Measurements from ENCODE around the gene CRY2. TPM values are rescaled to one million over a fixed set of nuclear protein-coding genes. Genes with fewer than 3 reads are reported as not detected.

The CRY2 gene
- total and polyA plus RNA-seq, 2 of the 13 experiments (the other 11 are each of a cell fraction or from before 2014, with no cell fraction given) = 10.1 to 12.2 TPM

DNA sequence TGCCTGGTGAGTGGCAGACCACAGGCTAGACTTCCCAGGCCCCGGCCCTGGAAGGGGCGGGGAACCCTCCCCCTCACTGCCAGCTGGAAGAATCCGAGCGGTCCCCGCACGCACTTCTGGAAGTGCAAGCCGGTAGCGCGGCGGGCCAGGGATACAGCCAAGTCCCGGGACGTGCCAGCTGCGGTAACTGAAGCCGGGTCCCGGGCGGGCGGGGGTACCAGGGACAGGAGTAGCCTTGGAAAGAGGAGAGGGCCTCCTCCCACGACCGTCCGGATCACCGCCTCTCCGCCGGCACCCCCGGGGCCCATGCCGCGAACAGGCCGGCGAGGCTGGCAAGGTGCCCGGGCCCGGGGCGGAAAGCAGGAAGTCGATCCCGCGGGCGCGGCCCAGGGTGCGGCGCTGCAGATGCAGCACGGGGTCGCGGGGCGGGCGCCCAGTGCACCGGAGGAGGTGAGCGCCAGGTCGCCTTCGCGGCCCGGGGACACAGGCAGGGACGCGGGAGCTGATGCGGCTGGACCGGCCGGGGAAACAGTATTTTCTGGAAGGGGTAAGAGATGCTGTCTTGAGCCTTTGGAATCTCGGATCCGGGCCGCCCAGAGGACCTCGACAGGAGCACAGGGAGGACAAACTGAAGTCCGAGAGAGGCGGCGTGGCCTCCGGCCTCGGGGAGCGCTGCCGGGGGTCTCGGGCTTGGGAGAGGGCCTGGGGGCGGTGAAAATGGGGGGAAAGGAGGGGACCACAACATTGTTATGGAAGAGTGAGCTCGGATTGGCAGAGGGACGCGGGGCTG is 43.1 kb upstream of the CRY2 start (continued):
- TF ChIP-seq, protein P1, sequence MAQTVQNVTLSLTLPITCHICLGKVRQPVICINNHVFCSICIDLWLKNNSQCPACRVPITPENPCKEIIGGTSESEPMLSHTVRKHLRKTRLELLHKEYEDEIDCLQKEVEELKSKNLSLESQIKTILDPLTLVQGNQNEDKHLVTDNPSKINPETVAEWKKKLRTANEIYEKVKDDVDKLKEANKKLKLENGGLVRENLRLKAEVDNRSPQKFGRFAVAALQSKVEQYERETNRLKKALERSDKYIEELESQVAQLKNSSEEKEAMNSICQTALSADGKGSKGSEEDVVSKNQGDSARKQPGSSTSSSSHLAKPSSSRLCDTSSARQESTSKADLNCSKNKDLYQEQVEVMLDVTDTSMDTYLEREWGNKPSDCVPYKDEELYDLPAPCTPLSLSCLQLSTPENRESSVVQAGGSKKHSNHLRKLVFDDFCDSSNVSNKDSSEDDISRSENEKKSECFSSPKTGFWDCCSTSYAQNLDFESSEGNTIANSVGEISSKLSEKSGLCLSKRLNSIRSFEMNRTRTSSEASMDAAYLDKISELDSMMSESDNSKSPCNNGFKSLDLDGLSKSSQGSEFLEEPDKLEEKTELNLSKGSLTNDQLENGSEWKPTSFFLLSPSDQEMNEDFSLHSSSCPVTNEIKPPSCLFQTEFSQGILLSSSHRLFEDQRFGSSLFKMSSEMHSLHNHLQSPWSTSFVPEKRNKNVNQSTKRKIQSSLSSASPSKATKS (CRISPR knock-in tag; IDR thresholded peaks at IDR 0.05) = no peak
- TF ChIP-seq ZSCAN31 (CRISPR knock-in tag; IDR thresholded peaks at IDR 0.05; ENCODE audit: low read depth) (peak; percentile 20; the same call in 1 of the 2 replicates), KLF12 (CRISPR knock-in tag; IDR thresholded peaks at IDR 0.05; ENCODE audit: borderline replicate concordance) (peak; percentile 30; the same call in 1 of the 2 replicates), CCDC6 (CRISPR knock-in tag; IDR thresholded peaks at IDR 0.05) (0 out of 2 replicates have a peak, but pooled peaks have one; percentile 19), NFIB (CRISPR knock-in tag; IDR thresholded peaks at IDR 0.05; ENCODE audit: borderline replicate concordance) (no peak), ZNF768 (CRISPR knock-in tag; IDR thresholded peaks at IDR 0.05) (peak; percentile 22; the same call in 1 of the 2 replicates), ZNF776 (CRISPR knock-in tag; IDR thresholded peaks at IDR 0.05) (0 out of 2 replicates have a peak, but pooled peaks have one; percentile 25), ELF1 (CRISPR knock-in tag; IDR thresholded peaks at IDR 0.05) (peak; percentile 39; the same call in 1 of the 2 replicates), KMT2A (CRISPR knock-in tag; IDR thresholded peaks at IDR 0.05) (no peak), ZNF788 (CRISPR knock-in tag; IDR thresholded peaks at IDR 0.05; ENCODE audit: borderline replicate concordance) (peak; percentile 61; the same call in 1 of the 2 replicates), FOSL1 (CRISPR knock-in tag; IDR thresholded peaks at IDR 0.05; ENCODE audit: borderline replicate concordance) (no peak), ZNF44 (CRISPR knock-in tag; IDR thresholded peaks at IDR 0.05) (0 out of 2 replicates have a peak, but pooled peaks have one; percentile 29), ZKSCAN1 (IDR thresholded peaks at IDR 0.05; ENCODE audit: low read length) (no peak), GFI1 (CRISPR knock-in tag; IDR thresholded peaks at IDR 0.05; ENCODE audit: borderline replicate concordance) (no peak; the same call in 1 of the 2 replicates), GABPB1 (CRISPR knock-in tag; IDR thresholded peaks at IDR 0.05) (peak; percentile 85), ZSCAN9 (CRISPR knock-in tag; IDR thresholded peaks at IDR 0.05; ENCODE audit: borderline replicate concordance) (no peak), FOXO1 (CRISPR knock-in tag; IDR thresholded peaks at IDR 0.05) (no peak)
- TF ChIP-seq, protein P2, sequence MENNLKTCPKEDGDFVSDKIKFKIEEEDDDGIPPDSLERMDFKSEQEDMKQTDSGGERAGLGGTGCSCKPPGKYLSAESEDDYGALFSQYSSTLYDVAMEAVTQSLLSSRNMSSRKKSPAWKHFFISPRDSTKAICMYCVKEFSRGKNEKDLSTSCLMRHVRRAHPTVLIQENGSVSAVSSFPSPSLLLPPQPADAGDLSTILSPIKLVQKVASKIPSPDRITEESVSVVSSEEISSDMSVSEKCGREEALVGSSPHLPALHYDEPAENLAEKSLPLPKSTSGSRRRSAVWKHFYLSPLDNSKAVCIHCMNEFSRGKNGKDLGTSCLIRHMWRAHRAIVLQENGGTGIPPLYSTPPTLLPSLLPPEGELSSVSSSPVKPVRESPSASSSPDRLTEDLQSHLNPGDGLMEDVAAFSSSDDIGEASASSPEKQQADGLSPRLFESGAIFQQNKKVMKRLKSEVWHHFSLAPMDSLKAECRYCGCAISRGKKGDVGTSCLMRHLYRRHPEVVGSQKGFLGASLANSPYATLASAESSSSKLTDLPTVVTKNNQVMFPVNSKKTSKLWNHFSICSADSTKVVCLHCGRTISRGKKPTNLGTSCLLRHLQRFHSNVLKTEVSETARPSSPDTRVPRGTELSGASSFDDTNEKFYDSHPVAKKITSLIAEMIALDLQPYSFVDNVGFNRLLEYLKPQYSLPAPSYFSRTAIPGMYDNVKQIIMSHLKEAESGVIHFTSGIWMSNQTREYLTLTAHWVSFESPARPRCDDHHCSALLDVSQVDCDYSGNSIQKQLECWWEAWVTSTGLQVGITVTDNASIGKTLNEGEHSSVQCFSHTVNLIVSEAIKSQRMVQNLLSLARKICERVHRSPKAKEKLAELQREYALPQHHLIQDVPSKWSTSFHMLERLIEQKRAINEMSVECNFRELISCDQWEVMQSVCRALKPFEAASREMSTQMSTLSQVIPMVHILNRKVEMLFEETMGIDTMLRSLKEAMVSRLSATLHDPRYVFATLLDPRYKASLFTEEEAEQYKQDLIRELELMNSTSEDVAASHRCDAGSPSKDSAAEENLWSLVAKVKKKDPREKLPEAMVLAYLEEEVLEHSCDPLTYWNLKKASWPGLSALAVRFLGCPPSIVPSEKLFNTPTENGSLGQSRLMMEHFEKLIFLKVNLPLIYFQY (CRISPR knock-in tag; IDR thresholded peaks at IDR 0.05; ENCODE audit: borderline replicate concordance) = peak; percentile 10; the same call in 1 of the 2 replicates

Data from HepG2 (cell line).